Keratinocyte (primary cell): Measurements from ENCODE around the gene NMBR.

Source experiments
- EZH2 ChIP-seq: IDR thresholded peaks from one replicate; pipeline ENCODE4 v1.6.1; 2012; ENCODE audit warnings: inconsistent platforms, mild to moderate bottlenecking, low read length, moderate library complexity
- TF ChIP-seq, protein P1 (sequence below), 3 experiments: IDR thresholded peaks in 1 of 3; conservative IDR thresholded peaks in 1 of 3; optimal IDR thresholded peaks in 1 of 3; 2 replicates in 2 of 3; 3 replicates in 1 of 3; pipeline versions ENCODE3 to v1.5.1; 2011; ENCODE audit warnings: low read length in 3 of 3, mild to moderate bottlenecking in 3 of 3, moderate library complexity in 2 of 3, control low read depth in 1 of 3, inconsistent platforms in 1 of 3; ENCODE audit not compliant: insufficient read depth in 2 of 3; ENCODE audit errors: extremely low read depth in 1 of 3

DNA sequence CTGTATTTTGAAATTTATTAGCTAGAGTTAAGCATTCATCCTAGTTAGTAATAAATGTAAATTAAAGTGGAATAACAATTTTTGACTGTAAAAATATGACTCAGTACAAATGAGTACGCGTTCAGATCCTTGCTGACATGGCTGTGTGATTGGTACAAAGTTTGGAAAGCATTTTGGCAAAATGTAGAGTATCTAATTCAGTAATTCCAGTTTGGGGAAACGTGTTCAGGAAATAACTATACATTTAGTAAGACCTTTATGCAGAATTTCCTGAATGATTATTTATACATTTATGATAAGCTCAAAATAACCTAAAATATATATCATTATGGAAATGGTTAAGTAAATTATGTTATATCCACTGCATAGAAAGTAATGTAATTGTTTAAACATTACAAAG lies 8.2 kb upstream of the NMBR start:
- TF ChIP-seq, protein P1, sequence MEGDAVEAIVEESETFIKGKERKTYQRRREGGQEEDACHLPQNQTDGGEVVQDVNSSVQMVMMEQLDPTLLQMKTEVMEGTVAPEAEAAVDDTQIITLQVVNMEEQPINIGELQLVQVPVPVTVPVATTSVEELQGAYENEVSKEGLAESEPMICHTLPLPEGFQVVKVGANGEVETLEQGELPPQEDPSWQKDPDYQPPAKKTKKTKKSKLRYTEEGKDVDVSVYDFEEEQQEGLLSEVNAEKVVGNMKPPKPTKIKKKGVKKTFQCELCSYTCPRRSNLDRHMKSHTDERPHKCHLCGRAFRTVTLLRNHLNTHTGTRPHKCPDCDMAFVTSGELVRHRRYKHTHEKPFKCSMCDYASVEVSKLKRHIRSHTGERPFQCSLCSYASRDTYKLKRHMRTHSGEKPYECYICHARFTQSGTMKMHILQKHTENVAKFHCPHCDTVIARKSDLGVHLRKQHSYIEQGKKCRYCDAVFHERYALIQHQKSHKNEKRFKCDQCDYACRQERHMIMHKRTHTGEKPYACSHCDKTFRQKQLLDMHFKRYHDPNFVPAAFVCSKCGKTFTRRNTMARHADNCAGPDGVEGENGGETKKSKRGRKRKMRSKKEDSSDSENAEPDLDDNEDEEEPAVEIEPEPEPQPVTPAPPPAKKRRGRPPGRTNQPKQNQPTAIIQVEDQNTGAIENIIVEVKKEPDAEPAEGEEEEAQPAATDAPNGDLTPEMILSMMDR (optimal IDR thresholded peaks at IDR 0.05 in 1 of 3, IDR thresholded peaks at IDR 0.05 in 1 of 3, conservative IDR thresholded peaks at IDR 0.05 in 1 of 3; ENCODE audit: extremely low read depth in 1 of 3, insufficient read depth in 2 of 3, low read length in 3 of 3), result no peak
- TF ChIP-seq EZH2, result no peak
